ENCODE data around the gene PYGB. TPM values are rescaled to one million over a fixed set of nuclear protein-coding genes. Genes with fewer than 3 reads are reported as not detected.
A peak's percentile ranks its signal among the peaks of the same experiment; 100 is the strongest.

PYGB gene
- total RNA-seq, 1 donor from 2014 or later, result 66.0 TPM

DNA sequence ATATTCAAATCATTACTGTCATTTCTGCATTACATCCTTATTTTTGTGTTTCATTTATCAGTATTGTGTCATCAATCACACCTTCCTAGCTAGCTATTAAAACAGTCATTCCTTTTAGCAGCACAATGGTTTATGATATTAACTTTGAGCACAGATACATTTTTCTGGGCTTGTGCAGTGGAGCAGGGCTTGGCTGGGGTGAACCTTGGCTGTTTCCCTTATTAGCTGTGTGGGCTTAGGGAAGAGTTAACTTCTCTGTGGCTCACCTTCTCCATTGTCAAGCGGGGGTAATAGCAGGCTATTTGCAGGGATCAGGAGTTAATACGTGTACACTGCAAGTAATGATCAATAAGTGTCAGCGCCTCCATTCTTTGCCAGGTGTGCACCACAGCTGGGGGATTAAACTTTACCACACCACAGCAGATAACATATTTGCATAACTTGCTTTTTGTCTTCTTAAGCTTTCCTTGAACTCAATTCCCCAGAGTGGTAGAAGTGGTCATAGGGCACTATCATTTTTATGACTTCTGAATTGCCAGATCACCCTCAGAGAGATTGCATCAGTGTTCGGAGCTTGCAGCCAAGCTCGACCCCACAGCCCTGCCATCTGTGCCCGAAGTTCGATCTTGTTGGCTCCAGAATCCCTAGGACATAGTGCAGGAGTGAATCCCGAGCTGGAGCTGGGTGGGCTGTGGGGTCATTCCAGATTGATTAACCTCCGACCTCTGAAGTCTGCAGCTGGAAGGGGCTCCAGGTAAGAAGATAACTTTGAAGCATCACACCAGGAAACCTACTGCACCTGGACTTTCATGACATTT lies 1.5 kb upstream of the PYGB start:
- DNase-seq (ENCODE audit: low spot score in 2 of 2) (no peak), FAIRE-seq (no peak)

GRCh38 chr20:25247000-25247517 lies 826 bp upstream of the PYGB start:
- FAIRE-seq, result no peak
- peak in 1 of 2 donors; percentile 57 for DNase-seq (ENCODE audit: low spot score in 2 of 2)

DNA sequence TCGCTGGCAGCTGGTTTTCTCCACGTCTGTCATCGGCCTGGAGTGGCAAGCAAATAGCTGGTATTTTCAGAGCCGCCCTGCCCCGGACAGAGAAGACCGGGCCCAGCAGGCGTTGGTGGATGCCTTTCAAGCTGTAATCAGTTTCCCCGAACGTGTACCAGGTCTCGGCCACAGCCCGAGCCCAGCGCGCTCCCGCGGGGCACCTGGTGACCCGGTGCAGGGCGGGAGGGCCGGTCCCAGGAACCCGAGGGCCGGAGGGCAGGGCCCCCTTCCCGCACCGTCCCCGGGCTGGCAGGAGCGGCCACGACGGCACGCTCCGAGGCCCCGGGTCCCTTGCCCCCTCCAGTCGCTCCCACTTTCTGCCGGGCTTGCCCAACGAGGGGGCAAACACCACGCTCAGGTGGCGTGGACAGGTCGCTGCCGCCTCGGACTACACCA lies 348 bp upstream of the PYGB start:
- DNase-seq (ENCODE audit: low spot score in 2 of 2) (no peak), FAIRE-seq (no peak)

DNA sequence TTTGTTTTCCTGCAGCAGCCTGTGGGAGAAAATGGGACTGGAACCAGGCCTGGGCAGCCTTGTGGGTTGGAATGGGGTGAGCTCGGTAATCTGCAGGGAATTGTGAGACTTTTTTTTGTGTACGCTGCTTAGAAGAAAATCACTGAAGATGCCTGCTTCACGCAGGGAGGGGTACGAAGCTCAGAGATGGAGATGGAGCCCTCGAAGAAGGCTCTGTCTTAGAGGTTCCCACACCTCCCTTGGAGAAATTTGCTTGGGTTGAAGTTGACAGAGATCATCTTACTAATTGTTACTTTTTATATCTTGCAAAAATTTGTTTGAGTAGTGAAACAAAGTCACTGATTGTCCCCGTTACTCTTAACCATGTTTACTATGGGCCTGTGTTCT lies 894 bp downstream of the PYGB start:
- FAIRE-seq (no peak), DNase-seq (ENCODE audit: low spot score in 2 of 2) (no peak)

GRCh38 chr20:25249198-25249931 lies 1.5 kb downstream of the PYGB start:
- no peak for DNase-seq (ENCODE audit: low spot score in 2 of 2)

DNA sequence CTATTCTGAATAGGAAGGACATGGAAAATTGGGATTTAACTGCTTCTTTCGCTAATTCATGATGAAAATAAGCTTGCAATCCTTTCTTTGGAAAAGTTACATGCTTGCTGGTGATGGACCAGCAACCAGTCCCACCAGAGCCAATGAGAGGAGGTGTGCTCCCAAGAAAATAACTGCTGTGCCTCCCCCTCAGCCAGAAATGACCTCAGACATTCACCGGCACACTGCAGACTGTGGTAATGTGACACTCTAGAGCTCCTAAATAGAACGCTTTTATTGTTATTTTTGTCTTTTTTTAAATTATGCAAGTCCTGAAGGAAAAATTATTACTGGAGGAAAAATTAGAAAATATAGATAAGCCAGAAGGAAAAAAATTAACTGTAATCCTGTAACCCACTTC lies 2.6 kb downstream of the PYGB start:
- FAIRE-seq (no peak), DNase-seq (ENCODE audit: low spot score in 2 of 2) (no peak)

More at GRCh38 chr20:25249198-25249931, 1.5 kb downstream of the PYGB start:
- FAIRE-seq, result no peak

DNA sequence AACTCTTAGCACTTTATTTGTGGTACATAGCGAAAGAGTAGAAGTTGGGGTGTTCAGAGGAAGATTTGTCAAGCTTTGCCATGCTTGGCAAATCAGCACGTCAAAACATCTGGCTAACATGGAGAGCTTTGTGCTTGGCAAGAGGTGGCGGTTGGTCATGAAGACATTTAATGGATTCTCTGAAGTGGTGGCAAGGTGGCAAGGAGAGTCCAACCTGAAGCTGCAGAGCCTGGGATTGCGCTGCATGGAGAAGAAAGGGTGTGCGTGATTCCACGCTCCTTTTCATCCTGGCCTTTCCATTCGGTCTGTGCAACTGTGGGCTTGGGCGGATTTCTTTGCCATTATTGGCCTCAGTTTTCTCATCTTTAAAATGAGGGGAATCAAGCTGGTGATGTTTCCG lies 3.1 kb downstream of the PYGB start:
- no peak for FAIRE-seq
- no peak for DNase-seq (ENCODE audit: low spot score in 2 of 2)

DNA sequence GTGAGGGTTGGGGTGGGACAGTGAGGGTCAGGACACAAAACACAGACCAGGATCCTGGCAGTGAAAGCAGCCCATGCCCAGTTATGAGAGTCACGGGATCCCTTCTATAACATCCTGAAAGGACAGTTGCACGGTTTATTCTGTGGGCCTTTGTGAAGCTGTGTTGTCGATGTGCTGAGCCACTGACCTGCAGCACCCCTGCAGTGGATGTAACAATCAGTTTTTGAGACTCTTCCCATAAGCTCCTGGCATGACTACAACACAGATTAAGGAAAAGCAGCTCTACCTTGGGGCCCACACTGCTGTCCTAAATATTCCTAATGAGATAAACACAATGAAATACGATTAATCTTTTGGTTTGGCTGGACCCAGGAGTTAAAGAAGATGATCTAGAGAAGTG lies 3.7 kb downstream of the PYGB start:
- FAIRE-seq, result no peak
- no peak for DNase-seq (ENCODE audit: low spot score in 2 of 2)

DNA sequence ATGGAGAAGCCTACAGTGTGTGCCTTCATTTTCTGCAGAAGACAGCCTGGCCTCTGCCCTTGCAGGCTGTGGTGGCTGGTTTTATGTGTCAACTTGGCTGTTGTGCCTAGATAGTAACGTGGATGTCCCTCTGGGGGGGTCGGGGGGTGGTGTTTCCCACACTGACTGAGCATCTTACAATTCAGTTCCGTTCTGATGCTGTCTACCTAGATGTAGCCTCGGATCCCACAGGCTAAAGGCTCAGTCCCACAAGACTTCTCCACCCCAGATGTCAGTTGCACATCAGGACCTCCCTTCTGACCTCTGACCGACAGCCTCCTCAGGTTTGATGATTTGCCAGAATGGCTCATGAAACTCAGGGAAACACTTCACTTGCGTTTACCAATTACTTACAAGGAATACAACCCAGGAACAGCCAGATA lies 4.4 kb downstream of the PYGB start:
- FAIRE-seq (no peak), DNase-seq (ENCODE audit: low spot score in 2 of 2) (no peak)

DNA sequence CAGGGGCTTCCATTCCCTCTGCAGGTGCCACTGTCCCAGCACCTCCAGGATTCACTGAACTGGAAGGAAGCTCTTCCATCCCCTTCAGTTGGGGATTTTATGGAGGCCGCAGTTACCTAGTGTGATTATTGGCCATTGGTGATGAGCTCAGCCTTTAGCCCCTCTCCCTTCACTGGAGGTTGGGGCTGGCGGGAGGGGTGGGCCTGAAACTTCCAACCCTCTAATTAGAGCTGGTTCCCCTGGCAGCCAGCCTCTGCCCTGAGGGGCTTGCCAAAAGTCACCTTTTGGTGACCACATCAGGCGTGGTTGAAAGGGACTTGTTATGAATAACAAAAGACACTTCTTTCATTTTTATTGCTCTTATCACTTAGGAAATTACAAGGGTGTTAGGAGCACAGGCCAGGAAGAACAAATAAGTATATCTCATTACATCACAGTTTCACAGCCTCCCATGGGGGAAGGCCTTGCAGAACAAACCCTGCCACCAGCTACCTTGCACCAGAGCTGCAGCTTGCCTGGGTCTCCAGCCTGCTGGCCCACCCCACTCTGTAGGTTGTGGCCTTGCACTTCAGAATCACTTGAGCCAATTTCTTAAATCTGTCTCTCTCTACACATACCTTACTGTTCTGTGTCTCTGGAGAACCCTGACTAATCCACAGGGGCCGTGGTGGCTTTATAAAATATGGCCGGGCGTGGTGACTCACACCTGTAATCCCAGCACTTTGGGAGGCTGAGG lies 5.0 kb downstream of the PYGB start:
- FAIRE-seq (no peak), DNase-seq (ENCODE audit: low spot score in 2 of 2) (no peak)

DNA sequence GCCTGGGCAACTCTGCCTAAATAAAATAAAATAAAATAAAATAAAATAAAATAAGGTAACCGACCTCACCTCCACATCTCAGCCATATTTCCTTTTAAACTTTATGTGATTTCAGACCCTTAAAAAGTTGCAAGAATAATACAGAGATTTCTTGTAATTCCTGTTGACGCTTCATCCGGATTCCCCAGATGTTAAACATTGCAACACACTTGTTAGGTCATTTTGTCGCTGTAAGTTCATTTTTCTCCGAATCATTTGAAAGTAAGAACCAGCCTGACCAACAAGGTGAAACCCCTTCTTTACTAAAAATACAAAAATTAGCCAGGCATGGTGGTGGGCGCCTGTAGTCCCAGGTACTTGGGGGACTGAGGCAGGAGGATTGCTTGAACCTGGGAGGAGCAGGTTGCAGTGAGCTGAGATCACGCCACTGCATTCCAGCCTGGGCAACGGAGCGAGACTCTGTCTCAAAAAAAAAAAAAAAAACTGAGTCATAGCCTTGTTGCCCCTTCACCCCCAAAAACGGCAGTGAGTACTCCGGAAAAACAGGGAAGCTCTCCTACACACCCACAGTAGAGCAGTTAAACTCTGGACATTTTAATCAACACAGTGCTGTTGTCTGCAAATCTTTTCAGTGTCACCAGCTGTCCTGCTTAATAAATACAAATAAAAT lies 5.9 kb downstream of the PYGB start:
- no peak for FAIRE-seq
- DNase-seq (ENCODE audit: low spot score in 2 of 2), result no peak

GRCh38 chr20:25254571-25254970 lies 6.7 kb downstream of the PYGB start:
- DNase-seq (ENCODE audit: low spot score in 2 of 2), result no peak
- FAIRE-seq, result no peak

- DNase-seq (ENCODE audit: low spot score in 2 of 2) (no peak), FAIRE-seq (no peak)
These were observed 7.2 kb downstream of the PYGB start for GRCh38 chr20:25254986-25255680.

- no peak for FAIRE-seq
- DNase-seq (ENCODE audit: low spot score in 2 of 2), result no peak
These were observed 8.5 kb downstream of the PYGB start for GRCh38 chr20:25256226-25256859.

GRCh38 chr20:25257130-25257529 lies 9.2 kb downstream of the PYGB start:
- no peak for FAIRE-seq
- no peak for DNase-seq (ENCODE audit: low spot score in 2 of 2)

- no peak for FAIRE-seq
These were observed 10.0 kb downstream of the PYGB start for GRCh38 chr20:25257756-25258475.

GRCh38 chr20:25258476-25258805 lies 10.6 kb downstream of the PYGB start:
- FAIRE-seq (no peak), DNase-seq (ENCODE audit: low spot score in 2 of 2) (no peak)

More at GRCh38 chr20:25257756-25258475, 10.0 kb downstream of the PYGB start:
- no peak for DNase-seq (ENCODE audit: low spot score in 2 of 2)

- DNase-seq (ENCODE audit: low spot score in 2 of 2) (no peak), FAIRE-seq (no peak)
These were observed 10.9 kb downstream of the PYGB start for GRCh38 chr20:25258828-25259227.

DNA sequence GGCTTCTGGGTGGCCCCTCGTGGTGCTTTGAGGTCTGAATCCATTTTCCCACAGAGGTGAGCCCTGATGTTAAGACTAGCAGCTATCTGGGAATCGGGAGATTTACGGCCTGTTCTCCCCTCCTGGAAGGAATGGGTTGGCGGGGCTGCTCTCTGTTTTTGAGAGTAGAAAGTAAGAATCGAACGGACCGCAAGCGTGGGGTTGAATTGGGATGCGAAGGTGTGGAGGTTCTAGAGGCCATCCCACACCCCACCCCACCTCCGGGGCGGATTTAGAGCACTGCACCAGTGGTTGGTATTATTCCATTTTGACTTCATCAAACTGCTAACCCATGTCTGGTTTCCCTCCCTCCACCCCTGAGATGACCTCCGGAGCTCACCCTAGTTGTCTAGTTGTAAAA lies 11.5 kb downstream of the PYGB start:
- FAIRE-seq (no peak), DNase-seq (ENCODE audit: low spot score in 2 of 2) (no peak)

All from frontal cortex (tissue), 4 donors.